Vein endothelial cell (primary cell): ENCODE measurements around the gene MYLIP. TPM values are rescaled to one million over a fixed set of nuclear protein-coding genes. Genes with fewer than 3 reads are reported as not detected.

Experiments used
- small RNA-seq: library from RNA; depleted of rRNA; stranded (forward); fragments of <200 nt; gene quantifications from one replicate; pipeline ENCODE3, GENCODE V24; 2012
- total RNA-seq: library from RNA; depleted of rRNA; stranded (reverse); fragments of >200 nt; gene quantifications from 2 replicates; pipeline ENCODE4 v1.2.3, GENCODE V29; 2012

The MYLIP gene
- 17.5 and 19.3 TPM in 2 replicates for total RNA-seq

DNA sequence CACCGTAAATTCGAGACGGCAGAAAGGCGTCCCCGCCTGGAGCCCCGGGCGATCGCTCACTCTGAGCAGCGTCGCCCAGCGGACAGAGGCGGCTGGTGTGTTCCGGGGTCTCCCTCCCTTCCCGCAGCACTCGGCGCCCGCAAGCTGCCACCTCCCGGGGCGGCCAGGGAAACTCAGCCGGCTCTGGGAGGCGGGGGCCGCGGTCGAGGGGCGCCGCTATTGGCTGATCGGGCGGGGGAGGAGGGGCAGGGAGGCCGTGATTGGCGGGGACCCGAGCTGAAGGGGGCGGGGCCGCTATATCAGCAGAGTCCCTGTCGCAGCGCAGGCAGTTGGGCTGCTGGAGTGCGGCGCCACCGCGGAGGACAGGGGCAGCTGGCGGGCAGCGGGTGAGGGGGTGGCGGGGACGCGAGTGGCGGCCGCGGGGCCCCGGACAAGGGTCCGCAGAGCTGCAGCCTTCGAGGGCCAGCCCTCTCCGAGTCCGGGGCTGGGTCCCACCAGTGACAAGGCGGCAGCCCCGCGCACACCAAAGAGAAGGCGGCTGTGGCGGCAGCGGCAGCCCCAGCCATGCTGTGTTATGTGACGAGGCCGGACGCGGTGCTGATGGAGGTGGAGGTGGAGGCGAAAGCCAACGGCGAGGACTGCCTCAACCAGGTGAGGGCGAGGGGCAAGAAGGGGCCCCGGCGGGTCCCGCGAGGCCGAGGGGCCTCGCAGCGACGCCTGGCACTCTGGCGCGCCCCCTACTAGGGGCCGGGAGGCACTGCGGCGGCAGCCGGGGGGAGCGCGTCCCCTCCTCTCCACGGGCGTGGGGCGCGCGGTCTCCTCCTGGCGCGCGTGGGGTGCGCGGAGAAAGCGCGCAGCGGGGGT lies at the start of gene MYLIP:
Gene MYLIP (plus strand): TSS at position 328 of the 864 bp plus-strand sequence. CDS start 237 bp downstream, at position 565.

Small RNA genes lying within 50 kb of the gene (small RNA-seq; reads per million reads assigned to genes)
- gene MIR4639 = not detected

Other genes starting within 250 kb of the MYLIP start
- gene GMPR, start 109.5 kb downstream of the MYLIP start, total RNA-seq = 16.6 and 17.6 TPM in 2 replicates